Colonic mucosa (tissue), 4 donors: ENCODE measurements around the gene STEEP1. TPM values are rescaled to one million over a fixed set of nuclear protein-coding genes. Genes with fewer than 3 reads are reported as not detected.

Experiments
- DNase-seq: peaks from one replicate; pipeline ENCODE4 v3.0.0-alpha.2; 2020
- H3K27ac ChIP-seq: fragments of 200-600 bp; one replicate; pipeline ENCODE4 v1.8.0; 2021
- H3K27me3 ChIP-seq: fragments of 200-600 bp; one replicate; pipeline ENCODE4 v1.8.0; 2021
- H3K36me3 ChIP-seq: fragments of 200-600 bp; one replicate; pipeline ENCODE4 v1.8.0; 2021
- H3K4me1 ChIP-seq: fragments of 200-600 bp; one replicate; pipeline ENCODE4 v1.8.0; 2021; ENCODE audit warnings: mild to moderate bottlenecking
- H3K4me3 ChIP-seq: fragments of 200-600 bp; one replicate; pipeline ENCODE4 v1.8.0; 2021
- H3K9ac ChIP-seq, 2 donors: one replicate each; pipeline ENCODE4 v1.7.0; 2013; ENCODE audit warnings: control low read depth in 2 of 2, low read depth in 2 of 2, low read length in 2 of 2
- H3K9me3 ChIP-seq: fragments of 200-600 bp; one replicate; pipeline ENCODE4 v1.8.0; 2021
- intact Hi-C: fragments of 100-400 bp; cut with DNase I; formaldehyde crosslinking; loops from one replicate; pipeline ENCODE4 v1.14.1; 2022
- total RNA-seq, 2 donors: library from RNA; stranded (reverse); fragmentation: NEBNext Ultra II Directional in 1 of 2; extraction: Animal tissue kit (Norgen Biotek cat#: 25700) in 1 of 2; gene quantifications; one replicate each; pipeline ENCODE4 v1.2.1, GENCODE V29; 2021
- TF ChIP-seq, protein P1 (sequence below): fragments of 200-600 bp; IDR thresholded peaks from one replicate; pipeline ENCODE4 v1.8.0; 2022; ENCODE audit warnings: antibody characterized with exemption, mild to moderate bottlenecking
- donor health status: healthy.
- donor health status: DM: no; HTN: no; CAD: no.
- donor health status: DM: no; HTN: no; CAD: no.

The STEEP1 gene
- total RNA-seq, 2 donors from 2014 or later, result 18.8 to 19.2 TPM

DNA sequence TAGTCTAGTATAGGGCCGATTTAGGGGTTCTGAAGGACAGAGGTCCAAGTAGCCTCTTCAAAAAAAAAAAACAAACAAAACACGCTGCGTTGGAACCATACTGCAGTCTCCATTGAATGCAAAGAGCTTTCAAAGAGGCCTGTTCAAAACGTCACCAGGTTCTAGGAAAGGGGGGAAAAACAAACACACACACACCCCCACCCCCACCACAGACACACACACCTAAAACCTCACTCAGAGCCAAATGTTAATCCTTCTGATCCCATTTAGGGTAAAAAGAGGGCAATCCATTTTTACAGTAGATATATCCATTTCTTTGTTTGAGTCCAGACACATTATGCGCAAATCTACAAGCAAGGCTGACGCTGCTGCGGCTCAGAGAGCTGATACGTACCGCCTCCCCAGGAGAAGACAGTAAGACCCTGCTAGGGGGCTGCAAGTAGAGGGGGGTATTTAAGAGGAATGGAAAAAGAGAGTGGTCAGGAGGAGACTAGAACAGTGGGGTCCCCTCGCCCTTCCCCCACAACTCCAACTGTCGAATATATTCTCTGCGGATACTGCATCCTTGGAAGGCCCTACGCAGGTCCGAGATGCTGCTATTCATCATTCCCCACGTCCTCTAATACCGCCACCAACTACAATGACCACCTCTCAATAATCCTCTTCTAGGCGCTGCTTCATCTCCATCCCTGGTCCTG is 39.7 kb upstream of the STEEP1 start:
- no peaks in the 10 kb centered on the region for H3K27me3 ChIP-seq
- TF ChIP-seq, protein P1, sequence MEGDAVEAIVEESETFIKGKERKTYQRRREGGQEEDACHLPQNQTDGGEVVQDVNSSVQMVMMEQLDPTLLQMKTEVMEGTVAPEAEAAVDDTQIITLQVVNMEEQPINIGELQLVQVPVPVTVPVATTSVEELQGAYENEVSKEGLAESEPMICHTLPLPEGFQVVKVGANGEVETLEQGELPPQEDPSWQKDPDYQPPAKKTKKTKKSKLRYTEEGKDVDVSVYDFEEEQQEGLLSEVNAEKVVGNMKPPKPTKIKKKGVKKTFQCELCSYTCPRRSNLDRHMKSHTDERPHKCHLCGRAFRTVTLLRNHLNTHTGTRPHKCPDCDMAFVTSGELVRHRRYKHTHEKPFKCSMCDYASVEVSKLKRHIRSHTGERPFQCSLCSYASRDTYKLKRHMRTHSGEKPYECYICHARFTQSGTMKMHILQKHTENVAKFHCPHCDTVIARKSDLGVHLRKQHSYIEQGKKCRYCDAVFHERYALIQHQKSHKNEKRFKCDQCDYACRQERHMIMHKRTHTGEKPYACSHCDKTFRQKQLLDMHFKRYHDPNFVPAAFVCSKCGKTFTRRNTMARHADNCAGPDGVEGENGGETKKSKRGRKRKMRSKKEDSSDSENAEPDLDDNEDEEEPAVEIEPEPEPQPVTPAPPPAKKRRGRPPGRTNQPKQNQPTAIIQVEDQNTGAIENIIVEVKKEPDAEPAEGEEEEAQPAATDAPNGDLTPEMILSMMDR, result no peak
- intact Hi-C loops, result no loop called here
- H3K27ac ChIP-seq, result peak overlapping the region; percentile 88
- peak overlapping the region; percentile 65 to 72 for H3K9ac ChIP-seq
- DNase-seq, result no peak
- H3K36me3 ChIP-seq, result no peaks in the 10 kb centered on the region
- H3K4me1 ChIP-seq, result no peaks in the 10 kb centered on the region
- H3K9me3 ChIP-seq, result no peaks in the 10 kb centered on the region
- H3K4me3 ChIP-seq, result peak overlapping the region; percentile 52

DNA sequence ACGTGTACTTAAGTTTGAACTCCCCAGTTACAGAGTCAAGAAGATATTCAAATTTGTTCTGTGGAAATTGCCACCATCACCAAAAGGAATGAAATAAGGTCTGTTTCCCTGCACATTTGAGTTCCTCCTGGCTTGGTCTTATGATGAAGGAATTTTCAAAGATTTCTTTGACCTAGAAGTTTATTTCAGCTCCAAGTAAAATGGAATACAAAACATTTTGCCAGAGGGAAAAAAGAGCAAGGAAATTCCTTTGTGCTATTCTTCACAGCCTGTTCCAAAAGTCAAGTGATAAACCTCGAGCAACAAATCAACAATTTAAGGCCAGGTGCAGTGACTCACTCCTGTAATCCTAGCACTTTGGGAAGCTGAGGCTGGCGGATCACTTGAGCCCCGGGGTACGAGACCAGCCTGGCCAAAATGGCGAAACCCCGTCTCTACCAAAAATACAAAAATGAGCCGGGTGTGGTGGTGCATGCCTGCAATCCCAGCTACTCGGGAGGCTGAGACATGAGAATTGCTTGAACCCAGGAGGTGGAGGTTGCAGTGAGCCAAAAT is 37.6 kb upstream of the STEEP1 start:
- DNase-seq, result no peak
- Histone ChIP-seq H3K9ac (no peak overlapping the region), H3K36me3 (no peaks in the 10 kb centered on the region), H3K27me3 (no peaks in the 10 kb centered on the region), H3K4me1 (no peaks in the 10 kb centered on the region), H3K27ac (no peak overlapping the region), H3K9me3 (no peaks in the 10 kb centered on the region), H3K4me3 (no peak overlapping the region)
- intact Hi-C loops, result no loop called here
- TF ChIP-seq, protein P1, result no peak

DNA sequence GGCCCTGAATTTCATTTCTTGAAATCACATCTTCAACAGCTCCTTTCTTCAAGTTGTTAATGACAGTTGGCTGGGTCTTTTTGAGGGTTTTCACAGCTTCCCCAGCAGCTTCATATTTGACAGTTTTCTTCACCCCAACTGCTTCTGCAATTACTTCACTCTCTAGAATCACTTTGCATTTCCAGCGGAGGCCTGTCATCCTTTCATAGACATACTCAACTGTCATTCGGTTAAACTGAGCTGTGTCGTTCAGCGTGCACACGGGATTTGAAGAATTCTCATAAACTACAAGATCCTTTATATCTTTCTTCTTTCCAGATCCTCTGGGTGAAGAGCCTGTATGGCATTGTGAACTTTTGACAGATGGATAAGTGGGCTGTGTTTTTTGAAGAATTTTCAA is 24.6 kb upstream of the STEEP1 start:
- H3K4me1 ChIP-seq, result no peaks in the 10 kb centered on the region
- H3K36me3 ChIP-seq, result no peaks in the 10 kb centered on the region
- no peak overlapping the region for H3K27ac ChIP-seq
- H3K9me3 ChIP-seq, result no peaks in the 10 kb centered on the region
- H3K4me3 ChIP-seq, result no peak overlapping the region
- DNase-seq, result no peak
- no peaks in the 10 kb centered on the region for H3K27me3 ChIP-seq
- TF ChIP-seq, protein P1, result no peak
- intact Hi-C loops, result no loop called here
- H3K9ac ChIP-seq, result no peak overlapping the region

DNA sequence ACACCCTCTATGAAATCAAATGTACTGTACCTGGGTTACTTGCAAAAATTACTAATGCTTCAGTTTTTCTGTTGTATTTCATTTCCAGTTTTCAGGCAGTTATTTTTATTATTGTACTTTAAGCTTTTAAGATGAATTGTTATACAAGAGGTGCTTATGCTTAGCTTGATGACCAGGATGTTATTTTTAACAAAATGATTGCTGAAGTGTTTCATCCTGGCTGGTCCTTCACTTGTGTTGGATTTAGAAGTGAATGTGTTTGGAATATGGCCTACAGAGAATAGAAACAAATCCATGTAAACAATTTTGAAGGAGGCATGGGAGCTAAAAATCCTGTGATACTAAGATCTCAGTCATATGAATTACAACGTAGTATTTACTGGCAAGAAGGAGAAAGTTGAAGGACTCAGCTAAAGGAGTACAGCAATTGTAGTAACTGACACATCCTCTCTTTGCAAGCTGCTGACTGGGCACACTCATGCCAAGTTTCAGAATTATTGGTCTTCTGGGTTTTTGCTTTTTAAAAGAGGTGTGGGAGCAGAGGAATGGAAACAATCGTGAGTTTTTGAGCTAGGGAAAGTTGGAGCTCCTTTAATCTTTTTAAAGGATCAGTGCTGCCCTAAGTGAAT is 18.3 kb upstream of the STEEP1 start:
- H3K9me3 ChIP-seq, result no peaks in the 10 kb centered on the region
- TF ChIP-seq, protein P1, result no peak
- H3K36me3 ChIP-seq, result no peaks in the 10 kb centered on the region
- no peak overlapping the region for H3K4me3 ChIP-seq
- no peak overlapping the region for H3K27ac ChIP-seq
- no peak for DNase-seq
- intact Hi-C loops, result no loop called here
- no peaks in the 10 kb centered on the region for H3K4me1 ChIP-seq
- no peaks in the 10 kb centered on the region for H3K27me3 ChIP-seq
- no peak overlapping the region for H3K9ac ChIP-seq

DNA sequence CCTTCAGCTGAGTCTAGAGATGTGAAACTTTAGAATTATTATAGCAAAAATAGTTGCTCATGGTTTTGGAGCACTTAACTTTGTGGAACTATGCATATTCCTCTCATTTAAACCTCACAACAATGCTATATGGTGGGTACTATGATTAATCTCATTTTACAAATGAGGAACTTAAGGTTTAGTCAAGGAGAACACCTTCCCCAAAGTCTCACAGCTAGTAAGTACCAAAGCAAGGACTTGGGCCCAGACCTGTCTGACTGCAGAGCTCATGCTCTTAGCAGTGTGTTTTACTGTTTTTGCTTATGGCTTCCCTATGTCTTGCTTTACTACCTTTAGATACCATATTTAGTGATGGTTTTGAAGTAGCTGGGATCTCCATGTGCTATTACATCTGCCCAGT is 14.2 kb upstream of the STEEP1 start:
- TF ChIP-seq, protein P1, result no peak
- intact Hi-C loops, result no loop called here
- Histone ChIP-seq H3K27me3 (no peaks in the 10 kb centered on the region), H3K4me3 (no peak overlapping the region), H3K27ac (no peak overlapping the region), H3K4me1 (no peaks in the 10 kb centered on the region), H3K9me3 (no peaks in the 10 kb centered on the region), H3K36me3 (no peaks in the 10 kb centered on the region), H3K9ac (no peak overlapping the region)
- DNase-seq, result no peak
